GM23338 (cell line): ENCODE measurements around the gene COX6B1. TPM values are rescaled to one million over a fixed set of nuclear protein-coding genes. Genes with fewer than 3 reads are reported as not detected.

Experiments used
- ATAC-seq: fragments of 200-7000 bp; cut with Tn5 transposase; 3 replicates; pipeline ENCODE4 v1.9.1; 2020
- DNase-seq: peaks from one replicate; pipeline ENCODE4 v3.0.0-alpha.2; 2015; ENCODE audit warnings: low spot score
- H2AFZ ChIP-seq: fragments of 200-600 bp; sonication (generic); 2 replicates; pipeline ENCODE4 v1.8.0; 2016; ENCODE audit warnings: antibody characterized with exemption, mild to moderate bottlenecking, moderate library complexity
- H3F3A ChIP-seq: fragments of 200-600 bp; sonication (generic); replicated peaks from 2 replicates; pipeline ENCODE4 v1.8.0; 2017; ENCODE audit warnings: antibody characterized with exemption, mixed run types, low read depth
- H3K27ac ChIP-seq: fragments of 200-600 bp; sonication (generic); 2 replicates; pipeline ENCODE4 v1.6.1; 2016; ENCODE audit warnings: low read depth
- H3K27me3 ChIP-seq: fragments of 200-600 bp; sonication (generic); 2 replicates; pipeline ENCODE4 v1.8.0; 2016; ENCODE audit warnings: mild to moderate bottlenecking, mixed run types, moderate library complexity; ENCODE audit not compliant: insufficient read depth
- H3K36me3 ChIP-seq: fragments of 200-600 bp; sonication (generic); 2 replicates; pipeline ENCODE4 v1.8.0; 2016; ENCODE audit warnings: mild to moderate bottlenecking; ENCODE audit not compliant: insufficient read depth
- H3K4me1 ChIP-seq: fragments of 200-600 bp; sonication (generic); 2 replicates; pipeline ENCODE4 v1.8.0; 2016; ENCODE audit warnings: mild to moderate bottlenecking, moderate library complexity; ENCODE audit not compliant: insufficient read depth
- H3K4me2 ChIP-seq: fragments of 200-600 bp; sonication (generic); 2 replicates; pipeline ENCODE4 v1.7.1; 2017; ENCODE audit warnings: mixed run types
- H3K4me3 ChIP-seq: fragments of 200-600 bp; sonication (generic); 2 replicates; pipeline ENCODE4 v1.6.1; 2016; ENCODE audit warnings: mixed run types
- H3K79me2 ChIP-seq: fragments of 200-600 bp; sonication (generic); replicated peaks from 2 replicates; pipeline ENCODE4 v1.8.0; 2017; ENCODE audit warnings: mild to moderate bottlenecking; ENCODE audit not compliant: insufficient read depth
- H3K9me2 ChIP-seq: fragments of 200-600 bp; sonication (generic); 2 replicates; pipeline ENCODE4 v1.8.0; 2017; ENCODE audit not compliant: insufficient read depth
- H4K20me1 ChIP-seq: fragments of 200-600 bp; sonication (generic); replicated peaks from 2 replicates; pipeline ENCODE4 v1.8.0; 2017; ENCODE audit warnings: mild to moderate bottlenecking; ENCODE audit not compliant: insufficient read depth
- H3K27ac Mint-ChIP-seq: 2 replicates; pipeline ENCODE4 v1.8.0; 2020; ENCODE audit warnings: inconsistent platforms, mild to moderate bottlenecking, moderate library complexity, mixed read lengths
- H3K27me3 Mint-ChIP-seq: 3 replicates; pipeline ENCODE4 v1.8.0; 2022; ENCODE audit warnings: low read depth, mild to moderate bottlenecking, moderate library complexity, mixed read lengths, inconsistent platforms; ENCODE audit not compliant: insufficient read depth, poor library complexity
- H3K36me3 Mint-ChIP-seq: 3 replicates; pipeline ENCODE4 v1.8.0; 2021; ENCODE audit warnings: low read depth, mild to moderate bottlenecking, inconsistent platforms, moderate library complexity, mixed read lengths
- H3K4me1 Mint-ChIP-seq: 3 replicates; pipeline ENCODE4 v1.8.0; 2020; ENCODE audit warnings: mild to moderate bottlenecking, inconsistent platforms, mixed read lengths
- H3K4me3 Mint-ChIP-seq: 3 replicates; pipeline ENCODE4 v1.8.0; 2021; ENCODE audit warnings: moderate library complexity, mild to moderate bottlenecking, inconsistent platforms, mixed read lengths
- H3K9me3 Mint-ChIP-seq: 3 replicates; pipeline ENCODE4 v1.8.0; 2020; ENCODE audit warnings: moderate library complexity, mild to moderate bottlenecking, inconsistent platforms, mixed read lengths
- CREB1 ChIP-seq: fragments of 250-450 bp; sonication (Bioruptor Pico); IDR thresholded peaks from 2 replicates; pipeline ENCODE4 v1.5.0; 2020; ENCODE audit warnings: low read depth, mild to moderate bottlenecking, moderate library complexity
- EZH2 ChIP-seq: fragments of 200-600 bp; sonication (generic); IDR thresholded peaks from one replicate; pipeline ENCODE4 v1.8.0; 2017; ENCODE audit warnings: antibody characterized with exemption, mild to moderate bottlenecking, low read depth; ENCODE audit not compliant: unreplicated experiment
- EZH2phosphoT487 ChIP-seq: fragments of 200-600 bp; sonication (generic); IDR thresholded peaks from one replicate; pipeline ENCODE4 v1.8.1; 2018; ENCODE audit warnings: antibody characterized with exemption; ENCODE audit not compliant: unreplicated experiment
- JUNB ChIP-seq: IDR thresholded peaks from one replicate; pipeline ENCODE4 v1.6.1; 2016; ENCODE audit warnings: antibody characterized with exemption; ENCODE audit not compliant: unreplicated experiment
- NANOG ChIP-seq: IDR thresholded peaks from 2 replicates; pipeline ENCODE4 v1.6.1; 2016; ENCODE audit warnings: antibody characterized with exemption, borderline replicate concordance
- POLR2AphosphoS5 ChIP-seq: IDR thresholded peaks from 2 replicates; pipeline ENCODE4 v1.6.1; 2016; ENCODE audit warnings: antibody characterized with exemption, low read depth
- STAT1 ChIP-seq: IDR thresholded peaks from one replicate; pipeline ENCODE4 v1.6.1; 2016; ENCODE audit warnings: antibody characterized with exemption; ENCODE audit not compliant: unreplicated experiment
- ZNF114 ChIP-seq: fragments of 250-450 bp; sonication (Bioruptor Pico); IDR thresholded peaks from 2 replicates; pipeline ENCODE4 v1.5.0; 2020; ENCODE audit warnings: mild to moderate bottlenecking, moderate library complexity
- ZNF331 ChIP-seq: fragments of 250-450 bp; sonication (Bioruptor Pico); IDR thresholded peaks from 2 replicates; pipeline ENCODE4 v1.5.0; 2020; ENCODE audit warnings: low read depth, mild to moderate bottlenecking, moderate library complexity
- polyA plus RNA-seq: library from polyadenylated mRNA; unstranded; fragments of >200 nt; fragmentation: Nextera tagmentation; extraction: Ambion mirVana; gene quantifications from 2 replicates; pipeline ENCODE4 v1.2.1, GENCODE V29; 2016
- total RNA-seq: library from RNA; depleted of rRNA; stranded (reverse); fragments of >200 nt; shearing (Covaris generic); gene quantifications from 2 replicates; pipeline ENCODE4 v1.2.3, GENCODE V29; 2014
- TF ChIP-seq, protein P1 (sequence below): IDR thresholded peaks from 2 replicates; pipeline ENCODE4 v1.6.1; 2016; ENCODE audit warnings: antibody characterized with exemption
- TF ChIP-seq, protein P2 (sequence below): IDR thresholded peaks from one replicate; pipeline ENCODE4 v1.6.1; 2018; ENCODE audit warnings: antibody characterized with exemption; ENCODE audit not compliant: unreplicated experiment
- TF ChIP-seq, protein P3 (sequence below): fragments of 250-450 bp; sonication (Bioruptor Pico); IDR thresholded peaks from 2 replicates; pipeline ENCODE4 v1.5.0; 2020; ENCODE audit warnings: mild to moderate bottlenecking, moderate library complexity
- TF ChIP-seq, protein P4 (sequence below), 2 experiments: fragments of 200-600 bp in 1 of 2; sonication (generic) in 1 of 2; conservative IDR thresholded peaks; 2 replicates each; pipeline versions ENCODE4 v1.5.1 to v1.6.1; 2016 to 2017; ENCODE audit warnings: antibody characterized with exemption in 2 of 2, low read depth in 2 of 2, mild to moderate bottlenecking in 2 of 2, moderate library complexity in 1 of 2

Gene COX6B1
- total and polyA plus RNA-seq, 2 experiments from 2014 or later, result 564 to 1,532 TPM

DNA sequence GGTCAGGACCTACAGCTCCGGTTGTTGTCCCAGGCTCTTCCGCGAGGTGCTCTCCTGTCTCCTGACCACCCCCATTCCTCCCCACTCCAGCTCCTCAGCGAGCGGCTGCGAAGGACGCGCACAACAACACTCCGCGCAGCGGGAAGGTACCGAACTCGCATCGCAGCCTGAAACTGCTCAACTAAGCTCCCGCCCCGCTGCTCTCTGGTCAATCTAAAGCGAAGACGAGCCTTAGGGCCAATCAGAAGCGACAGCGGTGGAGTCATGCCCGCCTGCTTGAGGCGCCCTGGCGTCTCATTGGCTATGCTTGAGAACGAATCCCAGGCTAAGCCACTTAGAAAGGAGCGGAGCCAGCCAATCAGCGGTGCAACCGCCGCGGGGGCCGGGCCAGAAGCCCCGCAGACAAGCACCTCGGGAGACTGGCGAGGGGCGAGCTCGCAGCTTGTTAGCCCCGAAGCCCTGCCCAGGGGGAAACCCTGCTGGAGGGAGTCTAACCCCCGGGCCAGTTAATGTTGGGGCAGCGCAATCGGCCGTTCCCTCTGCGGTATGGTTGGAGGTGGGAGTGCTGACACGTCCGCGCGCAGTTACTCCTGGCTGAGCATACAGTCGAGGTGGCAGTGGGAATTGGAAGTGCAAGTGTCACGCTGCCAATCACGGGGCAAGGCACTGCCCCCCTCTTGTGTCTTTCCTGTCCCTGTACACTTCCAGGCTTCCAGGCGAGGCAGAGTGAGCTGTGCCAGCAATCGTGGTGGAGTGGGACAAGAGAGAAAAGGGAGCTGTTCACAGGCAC is 54.3 kb downstream of the COX6B1 start:
- H3K4me1 Mint-ChIP-seq, result peaks cover 2% of the 10 kb centered on the region; the same call in 1 of the 3 replicates
- peak; percentile 94 for ATAC-seq
- peak; percentile 100 for DNase-seq
- Histone ChIP-seq H3K27ac (no peak overlapping the region), H3K4me2 (peak overlapping the region; percentile 83), H3K9me2 (no peaks in the 10 kb centered on the region), H3K4me1 (peaks cover 8% of the 10 kb centered on the region; the same call in 1 of the 2 replicates), H4K20me1 (no peaks in the 10 kb centered on the region), H3K36me3 (no peaks in the 10 kb centered on the region), H3F3A (no peaks in the 10 kb centered on the region), H3K27me3 (peaks cover 24% of the 10 kb centered on the region), H3K4me3 (peak overlapping the region; percentile 75), H3K79me2 (no peaks in the 10 kb centered on the region), H2AFZ (peak overlapping the region; percentile 96)
- H3K4me3 Mint-ChIP-seq, result peak overlapping the region; percentile 82
- H3K27me3 Mint-ChIP-seq, result peaks cover 31% of the 10 kb centered on the region
- no peaks in the 10 kb centered on the region for H3K36me3 Mint-ChIP-seq
- TF ChIP-seq, protein P1, sequence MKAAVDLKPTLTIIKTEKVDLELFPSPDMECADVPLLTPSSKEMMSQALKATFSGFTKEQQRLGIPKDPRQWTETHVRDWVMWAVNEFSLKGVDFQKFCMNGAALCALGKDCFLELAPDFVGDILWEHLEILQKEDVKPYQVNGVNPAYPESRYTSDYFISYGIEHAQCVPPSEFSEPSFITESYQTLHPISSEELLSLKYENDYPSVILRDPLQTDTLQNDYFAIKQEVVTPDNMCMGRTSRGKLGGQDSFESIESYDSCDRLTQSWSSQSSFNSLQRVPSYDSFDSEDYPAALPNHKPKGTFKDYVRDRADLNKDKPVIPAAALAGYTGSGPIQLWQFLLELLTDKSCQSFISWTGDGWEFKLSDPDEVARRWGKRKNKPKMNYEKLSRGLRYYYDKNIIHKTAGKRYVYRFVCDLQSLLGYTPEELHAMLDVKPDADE, result no peak
- peak; percentile 70 for TF ChIP-seq CREB1 (CRISPR knock-in tag)
- TF ChIP-seq STAT1, result no peak
- TF ChIP-seq EZH2, result no peak
- TF ChIP-seq EZH2phosphoT487, result no peak
- no peak for TF ChIP-seq NANOG
- no peak for TF ChIP-seq ZNF114 (CRISPR knock-in tag)
- TF ChIP-seq, protein P2, sequence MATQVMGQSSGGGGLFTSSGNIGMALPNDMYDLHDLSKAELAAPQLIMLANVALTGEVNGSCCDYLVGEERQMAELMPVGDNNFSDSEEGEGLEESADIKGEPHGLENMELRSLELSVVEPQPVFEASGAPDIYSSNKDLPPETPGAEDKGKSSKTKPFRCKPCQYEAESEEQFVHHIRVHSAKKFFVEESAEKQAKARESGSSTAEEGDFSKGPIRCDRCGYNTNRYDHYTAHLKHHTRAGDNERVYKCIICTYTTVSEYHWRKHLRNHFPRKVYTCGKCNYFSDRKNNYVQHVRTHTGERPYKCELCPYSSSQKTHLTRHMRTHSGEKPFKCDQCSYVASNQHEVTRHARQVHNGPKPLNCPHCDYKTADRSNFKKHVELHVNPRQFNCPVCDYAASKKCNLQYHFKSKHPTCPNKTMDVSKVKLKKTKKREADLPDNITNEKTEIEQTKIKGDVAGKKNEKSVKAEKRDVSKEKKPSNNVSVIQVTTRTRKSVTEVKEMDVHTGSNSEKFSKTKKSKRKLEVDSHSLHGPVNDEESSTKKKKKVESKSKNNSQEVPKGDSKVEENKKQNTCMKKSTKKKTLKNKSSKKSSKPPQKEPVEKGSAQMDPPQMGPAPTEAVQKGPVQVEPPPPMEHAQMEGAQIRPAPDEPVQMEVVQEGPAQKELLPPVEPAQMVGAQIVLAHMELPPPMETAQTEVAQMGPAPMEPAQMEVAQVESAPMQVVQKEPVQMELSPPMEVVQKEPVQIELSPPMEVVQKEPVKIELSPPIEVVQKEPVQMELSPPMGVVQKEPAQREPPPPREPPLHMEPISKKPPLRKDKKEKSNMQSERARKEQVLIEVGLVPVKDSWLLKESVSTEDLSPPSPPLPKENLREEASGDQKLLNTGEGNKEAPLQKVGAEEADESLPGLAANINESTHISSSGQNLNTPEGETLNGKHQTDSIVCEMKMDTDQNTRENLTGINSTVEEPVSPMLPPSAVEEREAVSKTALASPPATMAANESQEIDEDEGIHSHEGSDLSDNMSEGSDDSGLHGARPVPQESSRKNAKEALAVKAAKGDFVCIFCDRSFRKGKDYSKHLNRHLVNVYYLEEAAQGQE, result no peak
- TF ChIP-seq POLR2AphosphoS5, result peak; percentile 75
- TF ChIP-seq JUNB, result no peak
- TF ChIP-seq, protein P3, sequence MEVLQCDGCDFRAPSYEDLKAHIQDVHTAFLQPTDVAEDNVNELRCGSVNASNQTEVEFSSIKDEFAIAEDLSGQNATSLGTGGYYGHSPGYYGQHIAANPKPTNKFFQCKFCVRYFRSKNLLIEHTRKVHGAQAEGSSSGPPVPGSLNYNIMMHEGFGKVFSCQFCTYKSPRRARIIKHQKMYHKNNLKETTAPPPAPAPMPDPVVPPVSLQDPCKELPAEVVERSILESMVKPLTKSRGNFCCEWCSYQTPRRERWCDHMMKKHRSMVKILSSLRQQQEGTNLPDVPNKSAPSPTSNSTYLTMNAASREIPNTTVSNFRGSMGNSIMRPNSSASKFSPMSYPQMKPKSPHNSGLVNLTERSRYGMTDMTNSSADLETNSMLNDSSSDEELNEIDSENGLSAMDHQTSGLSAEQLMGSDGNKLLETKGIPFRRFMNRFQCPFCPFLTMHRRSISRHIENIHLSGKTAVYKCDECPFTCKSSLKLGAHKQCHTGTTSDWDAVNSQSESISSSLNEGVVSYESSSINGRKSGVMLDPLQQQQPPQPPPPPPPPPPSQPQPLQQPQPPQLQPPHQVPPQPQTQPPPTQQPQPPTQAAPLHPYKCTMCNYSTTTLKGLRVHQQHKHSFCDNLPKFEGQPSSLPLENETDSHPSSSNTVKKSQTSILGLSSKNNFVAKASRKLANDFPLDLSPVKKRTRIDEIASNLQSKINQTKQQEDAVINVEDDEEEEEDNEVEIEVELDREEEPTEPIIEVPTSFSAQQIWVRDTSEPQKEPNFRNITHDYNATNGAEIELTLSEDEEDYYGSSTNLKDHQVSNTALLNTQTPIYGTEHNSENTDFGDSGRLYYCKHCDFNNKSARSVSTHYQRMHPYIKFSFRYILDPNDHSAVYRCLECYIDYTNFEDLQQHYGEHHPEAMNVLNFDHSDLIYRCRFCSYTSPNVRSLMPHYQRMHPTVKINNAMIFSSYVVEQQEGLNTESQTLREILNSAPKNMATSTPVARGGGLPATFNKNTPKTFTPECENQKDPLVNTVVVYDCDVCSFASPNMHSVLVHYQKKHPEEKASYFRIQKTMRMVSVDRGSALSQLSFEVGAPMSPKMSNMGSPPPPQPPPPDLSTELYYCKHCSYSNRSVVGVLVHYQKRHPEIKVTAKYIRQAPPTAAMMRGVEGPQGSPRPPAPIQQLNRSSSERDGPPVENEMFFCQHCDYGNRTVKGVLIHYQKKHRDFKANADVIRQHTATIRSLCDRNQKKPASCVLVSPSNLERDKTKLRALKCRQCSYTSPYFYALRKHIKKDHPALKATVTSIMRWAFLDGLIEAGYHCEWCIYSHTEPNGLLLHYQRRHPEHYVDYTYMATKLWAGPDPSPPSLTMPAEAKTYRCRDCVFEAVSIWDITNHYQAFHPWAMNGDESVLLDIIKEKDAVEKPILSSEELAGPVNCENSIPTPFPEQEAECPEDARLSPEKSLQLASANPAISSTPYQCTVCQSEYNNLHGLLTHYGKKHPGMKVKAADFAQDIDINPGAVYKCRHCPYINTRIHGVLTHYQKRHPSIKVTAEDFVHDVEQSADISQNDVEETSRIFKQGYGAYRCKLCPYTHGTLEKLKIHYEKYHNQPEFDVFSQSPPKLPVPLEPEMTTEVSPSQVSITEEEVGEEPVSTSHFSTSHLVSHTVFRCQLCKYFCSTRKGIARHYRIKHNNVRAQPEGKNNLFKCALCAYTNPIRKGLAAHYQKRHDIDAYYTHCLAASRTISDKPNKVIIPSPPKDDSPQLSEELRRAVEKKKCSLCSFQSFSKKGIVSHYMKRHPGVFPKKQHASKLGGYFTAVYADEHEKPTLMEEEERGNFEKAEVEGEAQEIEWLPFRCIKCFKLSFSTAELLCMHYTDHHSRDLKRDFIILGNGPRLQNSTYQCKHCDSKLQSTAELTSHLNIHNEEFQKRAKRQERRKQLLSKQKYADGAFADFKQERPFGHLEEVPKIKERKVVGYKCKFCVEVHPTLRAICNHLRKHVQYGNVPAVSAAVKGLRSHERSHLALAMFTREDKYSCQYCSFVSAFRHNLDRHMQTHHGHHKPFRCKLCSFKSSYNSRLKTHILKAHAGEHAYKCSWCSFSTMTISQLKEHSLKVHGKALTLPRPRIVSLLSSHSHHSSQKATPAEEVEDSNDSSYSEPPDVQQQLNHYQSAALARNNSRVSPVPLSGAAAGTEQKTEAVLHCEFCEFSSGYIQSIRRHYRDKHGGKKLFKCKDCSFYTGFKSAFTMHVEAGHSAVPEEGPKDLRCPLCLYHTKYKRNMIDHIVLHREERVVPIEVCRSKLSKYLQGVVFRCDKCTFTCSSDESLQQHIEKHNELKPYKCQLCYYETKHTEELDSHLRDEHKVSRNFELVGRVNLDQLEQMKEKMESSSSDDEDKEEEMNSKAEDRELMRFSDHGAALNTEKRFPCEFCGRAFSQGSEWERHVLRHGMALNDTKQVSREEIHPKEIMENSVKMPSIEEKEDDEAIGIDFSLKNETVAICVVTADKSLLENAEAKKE (CRISPR knock-in tag), result no peak
- TF ChIP-seq, protein P4, sequence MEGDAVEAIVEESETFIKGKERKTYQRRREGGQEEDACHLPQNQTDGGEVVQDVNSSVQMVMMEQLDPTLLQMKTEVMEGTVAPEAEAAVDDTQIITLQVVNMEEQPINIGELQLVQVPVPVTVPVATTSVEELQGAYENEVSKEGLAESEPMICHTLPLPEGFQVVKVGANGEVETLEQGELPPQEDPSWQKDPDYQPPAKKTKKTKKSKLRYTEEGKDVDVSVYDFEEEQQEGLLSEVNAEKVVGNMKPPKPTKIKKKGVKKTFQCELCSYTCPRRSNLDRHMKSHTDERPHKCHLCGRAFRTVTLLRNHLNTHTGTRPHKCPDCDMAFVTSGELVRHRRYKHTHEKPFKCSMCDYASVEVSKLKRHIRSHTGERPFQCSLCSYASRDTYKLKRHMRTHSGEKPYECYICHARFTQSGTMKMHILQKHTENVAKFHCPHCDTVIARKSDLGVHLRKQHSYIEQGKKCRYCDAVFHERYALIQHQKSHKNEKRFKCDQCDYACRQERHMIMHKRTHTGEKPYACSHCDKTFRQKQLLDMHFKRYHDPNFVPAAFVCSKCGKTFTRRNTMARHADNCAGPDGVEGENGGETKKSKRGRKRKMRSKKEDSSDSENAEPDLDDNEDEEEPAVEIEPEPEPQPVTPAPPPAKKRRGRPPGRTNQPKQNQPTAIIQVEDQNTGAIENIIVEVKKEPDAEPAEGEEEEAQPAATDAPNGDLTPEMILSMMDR (conservative IDR thresholded peaks at IDR 0.05; ENCODE audit: low read depth in 2 of 2), result no peak
- TF ChIP-seq ZNF331 (CRISPR knock-in tag), result no peak
- peaks cover 6% of the 10 kb centered on the region; the same call in 2 of the 3 replicates for H3K9me3 Mint-ChIP-seq
- peak overlapping the region; percentile 93 for H3K27ac Mint-ChIP-seq
